NCI-H69 (cell line): ENCODE results near the gene GPRC5B.

ENCODE experiments used
- DNase-seq: peaks from one replicate; lab custom pipeline; 2025; lab: John Stamatoyannopoulos, UW

GPRC5B gene

DNA sequence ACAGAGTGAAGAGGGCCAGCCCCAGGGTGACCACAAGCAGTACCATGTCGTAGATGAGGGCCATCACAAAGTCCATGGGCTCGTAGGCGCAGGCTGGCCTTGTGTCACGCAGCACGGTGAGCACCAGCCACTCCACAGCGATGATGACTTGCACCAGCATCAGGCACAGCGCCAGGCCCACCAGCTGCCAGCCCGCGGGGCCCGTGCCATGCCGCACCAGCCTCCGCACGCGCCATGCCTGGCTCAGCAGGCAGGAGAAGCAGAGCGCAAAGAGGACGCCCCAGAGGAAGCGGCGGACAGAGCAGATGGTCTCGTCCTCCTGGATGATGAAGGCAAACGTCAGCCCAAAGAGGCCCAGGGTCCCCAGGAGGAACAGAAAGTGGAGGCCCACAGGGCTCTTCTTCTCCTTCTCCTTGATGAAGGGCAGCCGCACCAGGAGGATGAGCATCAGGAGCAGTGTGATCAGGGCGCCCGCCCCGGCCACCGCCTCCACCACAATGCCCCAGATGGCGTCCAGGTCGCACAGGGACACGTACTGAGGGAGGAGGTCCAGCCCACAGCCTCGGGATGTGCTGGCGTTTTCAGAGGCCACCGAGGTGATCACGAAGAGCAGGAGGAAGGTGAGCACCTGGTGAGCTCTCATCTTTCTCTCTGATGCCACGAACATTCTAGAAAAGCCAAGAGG, 12.3 kb downstream of the GPRC5B start:
- no peak for DNase-seq

GRCh38 chr16:19871721-19872120, 12.9 kb downstream of the GPRC5B start:
- no peak for DNase-seq

DNA sequence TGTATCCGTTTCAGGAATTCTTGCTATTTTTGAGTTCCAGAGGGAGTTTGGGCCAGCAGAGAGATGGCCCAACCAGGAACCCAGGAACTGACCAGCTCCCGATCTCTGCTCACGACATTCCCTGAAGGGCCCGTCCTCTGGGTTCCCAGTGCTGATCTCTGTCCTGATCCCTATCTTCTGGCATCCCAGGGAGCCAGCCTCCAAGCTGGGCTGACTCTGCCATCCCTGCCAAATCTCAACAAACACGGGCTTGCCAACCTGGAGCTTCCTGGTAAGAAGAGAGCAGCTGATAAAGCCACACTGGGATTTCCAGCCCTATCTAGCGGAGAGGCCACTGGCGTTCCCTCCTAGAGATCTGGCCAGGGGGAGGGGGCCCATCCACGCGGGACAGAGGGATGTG, 16.2 kb downstream of the GPRC5B start:
- no peak for DNase-seq

GRCh38 chr16:19864566-19864965, 20.1 kb downstream of the GPRC5B start:
- no peak for DNase-seq

- DNase-seq: no peak
Observed at GRCh38 chr16:19863990-19864389, 20.7 kb downstream of the GPRC5B start.

DNA sequence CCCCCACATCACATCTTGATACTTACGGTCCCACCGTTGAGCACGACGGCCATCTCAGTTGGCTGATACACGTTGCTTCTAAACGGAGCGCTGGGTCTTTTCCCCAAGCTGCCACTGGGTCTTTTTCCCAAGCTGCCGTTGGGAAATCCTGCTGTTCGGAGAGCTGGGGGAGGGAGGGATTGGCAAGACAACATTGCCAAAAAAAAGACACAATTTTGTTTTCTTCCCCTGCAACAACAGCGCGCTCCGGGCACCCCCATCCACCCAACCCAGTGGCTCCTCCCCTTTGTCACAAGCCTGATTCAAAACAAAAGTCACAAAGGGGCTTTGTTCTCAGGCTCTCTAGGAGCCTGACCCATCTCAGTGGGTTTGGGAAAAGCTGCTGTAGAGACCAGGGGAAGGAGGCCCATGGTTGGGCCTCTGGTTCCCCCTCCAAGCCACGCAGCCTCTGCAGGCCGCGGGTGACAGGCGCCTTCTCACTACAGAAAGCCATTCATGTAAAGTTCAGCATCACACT, 22.8 kb downstream of the GPRC5B start:
- DNase-seq: no peak

- no peak for DNase-seq
Observed at GRCh38 chr16:19861133-19861532, 23.5 kb downstream of the GPRC5B start.

DNA sequence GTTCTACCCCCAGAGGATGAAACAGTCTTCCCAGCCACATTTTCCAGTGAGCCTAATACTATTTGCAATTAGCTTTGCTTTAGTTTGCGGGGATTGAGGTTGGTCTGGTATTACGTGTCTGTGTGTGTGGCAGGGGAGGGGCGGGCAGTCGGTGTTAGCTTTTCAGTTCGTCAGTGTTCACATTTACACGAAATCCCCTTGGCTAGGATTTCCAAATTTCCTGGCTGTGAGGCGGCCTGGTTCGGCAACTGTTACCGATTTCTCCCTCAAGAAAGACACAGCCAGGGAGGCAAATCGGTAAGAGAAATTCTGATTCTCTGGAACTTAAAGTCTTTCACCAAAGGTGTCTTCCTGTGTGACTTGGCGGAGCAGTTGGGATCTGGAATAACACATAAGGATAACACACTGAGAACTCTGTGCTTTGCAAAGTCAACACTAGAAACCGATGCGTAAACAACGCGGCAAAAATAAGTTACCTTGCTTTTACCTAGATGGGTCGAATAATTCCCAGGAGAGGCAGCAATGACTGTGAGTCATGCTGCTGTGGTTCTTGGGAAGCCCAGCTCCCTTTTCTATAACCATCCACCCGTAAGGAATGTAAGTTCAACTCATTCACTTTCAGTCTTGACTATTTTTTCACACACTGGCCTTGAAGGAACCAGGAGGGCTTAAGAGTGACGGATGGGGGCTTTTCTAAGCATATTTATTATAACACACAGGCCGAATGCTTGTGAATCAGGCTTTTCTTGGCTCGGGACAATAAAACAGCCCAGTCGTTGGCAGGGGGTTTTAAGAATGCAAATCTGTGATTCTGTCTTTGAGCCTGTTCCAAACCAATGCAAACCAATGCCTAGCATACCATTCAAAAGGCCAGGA, 24.2 kb downstream of the GPRC5B start:
- DNase-seq: no peak

GRCh38 chr16:19859603-19860002, 25.0 kb downstream of the GPRC5B start:
- DNase-seq: no peak

GRCh38 chr16:19859166-19859565, 25.5 kb downstream of the GPRC5B start:
- DNase-seq: no peak

DNA sequence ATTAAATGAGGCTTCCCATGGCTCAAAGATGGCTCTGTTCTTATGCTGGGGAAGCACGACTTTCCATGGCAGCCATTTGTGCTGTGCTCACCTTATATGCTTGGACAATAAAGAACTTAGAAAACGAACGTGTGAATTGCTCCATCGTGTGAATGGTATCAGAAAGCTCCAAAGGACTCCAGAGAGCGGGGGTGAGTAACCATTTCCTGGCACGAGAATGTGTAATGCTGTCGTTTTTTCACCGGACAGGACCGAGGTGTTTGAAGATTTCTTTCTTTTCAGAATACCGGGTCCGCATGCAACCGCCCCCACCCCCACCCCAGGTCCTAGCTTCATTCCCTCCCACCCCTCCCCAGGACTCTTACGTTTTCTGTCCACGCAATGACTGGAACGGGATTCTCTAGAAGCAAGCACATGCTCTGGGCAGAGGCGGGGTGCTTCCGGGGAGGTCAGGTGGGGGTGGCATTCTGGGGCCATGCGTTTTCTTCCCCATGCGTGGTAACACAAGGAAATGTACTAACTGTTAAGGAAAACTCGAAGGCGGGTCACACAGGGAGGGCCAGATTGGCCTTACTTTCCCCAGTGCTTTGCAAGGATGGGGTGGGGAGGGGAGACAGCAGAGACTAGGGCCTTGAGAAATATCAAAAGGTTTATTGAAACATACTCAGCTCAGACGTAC, 26.2 kb downstream of the GPRC5B start:
- DNase-seq: no peak

- peak; percentile 79 for DNase-seq
Observed at GRCh38 chr16:19857593-19858339, 26.9 kb downstream of the GPRC5B start.

GRCh38 chr16:19856120-19856519, 28.5 kb downstream of the GPRC5B start:
- DNase-seq: no peak

DNA sequence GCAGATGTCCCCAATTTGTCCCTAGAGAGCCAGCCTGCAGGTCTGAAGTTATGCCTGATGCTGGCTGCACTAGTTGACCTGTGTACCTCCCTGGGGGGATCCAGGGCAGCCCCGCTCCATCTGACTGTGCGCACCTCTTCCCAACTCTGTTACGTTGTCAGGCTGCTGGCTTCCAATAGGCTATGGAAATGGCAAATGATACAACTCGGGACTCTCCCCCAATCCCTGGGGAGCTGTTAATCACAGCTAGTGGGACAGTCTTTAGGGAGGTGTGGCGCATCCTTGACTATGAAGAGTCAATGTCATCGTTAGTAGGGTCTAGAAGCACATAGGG, 30.1 kb downstream of the GPRC5B start:
- peak; percentile 71 for DNase-seq

DNA sequence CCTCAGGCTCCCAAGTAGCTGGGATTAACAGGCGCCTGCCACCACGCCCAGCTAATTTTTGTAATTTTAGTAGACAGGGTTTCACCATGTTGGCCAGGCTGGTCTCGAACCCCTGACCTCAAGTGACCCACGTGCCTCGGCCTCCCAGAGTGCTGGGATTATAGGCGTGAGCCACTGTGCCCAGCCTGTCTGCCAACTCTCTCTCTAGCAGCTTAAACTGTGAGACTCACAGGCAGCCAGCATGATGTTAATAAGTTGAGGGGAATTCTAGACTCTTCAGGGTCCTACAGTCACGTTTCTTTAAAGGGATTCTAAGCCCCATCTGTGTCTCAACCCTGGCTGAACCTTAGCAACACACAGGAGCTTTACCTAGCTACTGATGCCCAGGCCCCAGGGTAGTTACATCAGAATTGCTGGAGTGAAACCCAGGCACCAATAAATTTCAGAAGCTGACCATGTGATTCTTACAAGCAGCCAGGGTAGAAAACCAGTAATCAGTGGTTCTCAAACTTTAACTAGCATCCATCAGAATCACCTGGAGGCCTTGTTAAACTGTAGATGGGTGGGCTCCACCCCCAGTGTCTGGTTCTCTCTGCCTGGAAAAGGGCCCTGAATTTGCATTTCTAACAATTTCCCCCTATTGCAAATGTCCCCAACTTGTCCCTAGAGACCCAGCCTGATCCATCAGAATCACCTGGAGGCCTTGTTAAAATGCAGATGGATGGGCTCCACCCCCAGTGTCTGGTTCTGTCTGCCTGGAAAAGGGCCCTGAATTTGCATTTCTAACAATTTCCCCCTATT, 30.7 kb downstream of the GPRC5B start:
- peak; percentile 80 for DNase-seq

DNA sequence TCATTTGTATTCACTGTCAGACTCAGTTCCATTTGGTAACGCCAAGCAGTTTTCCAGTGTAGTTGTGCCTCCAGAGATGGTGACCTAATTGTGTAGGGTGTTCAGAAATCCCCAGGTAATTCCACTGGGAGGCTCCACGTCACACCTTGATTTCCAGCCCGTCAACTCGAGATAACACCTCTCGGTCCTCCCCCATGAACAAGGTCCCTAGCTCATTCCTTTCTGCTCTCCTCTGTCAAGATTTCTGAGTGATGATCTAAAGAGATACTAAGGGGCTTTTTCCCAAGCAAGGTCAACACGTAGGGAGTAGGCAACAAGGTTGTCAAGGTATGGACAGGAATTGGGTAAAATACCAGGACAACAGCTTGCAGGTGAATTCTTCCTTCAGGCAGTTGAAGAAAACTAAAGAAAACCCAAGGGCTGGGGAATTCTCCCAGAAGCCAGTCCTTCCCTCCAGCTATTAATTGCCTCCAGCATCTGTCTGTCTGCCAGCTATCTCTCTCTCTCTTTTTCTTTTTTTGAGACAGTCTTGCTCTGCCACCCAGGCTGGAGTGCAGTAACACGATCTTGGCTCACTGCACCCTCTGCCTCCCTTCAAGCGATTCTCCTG, 31.4 kb downstream of the GPRC5B start:
- peak; percentile 48 for DNase-seq

GRCh38 chr16:19851476-19851875, 33.2 kb downstream of the GPRC5B start:
- DNase-seq: no peak

DNA sequence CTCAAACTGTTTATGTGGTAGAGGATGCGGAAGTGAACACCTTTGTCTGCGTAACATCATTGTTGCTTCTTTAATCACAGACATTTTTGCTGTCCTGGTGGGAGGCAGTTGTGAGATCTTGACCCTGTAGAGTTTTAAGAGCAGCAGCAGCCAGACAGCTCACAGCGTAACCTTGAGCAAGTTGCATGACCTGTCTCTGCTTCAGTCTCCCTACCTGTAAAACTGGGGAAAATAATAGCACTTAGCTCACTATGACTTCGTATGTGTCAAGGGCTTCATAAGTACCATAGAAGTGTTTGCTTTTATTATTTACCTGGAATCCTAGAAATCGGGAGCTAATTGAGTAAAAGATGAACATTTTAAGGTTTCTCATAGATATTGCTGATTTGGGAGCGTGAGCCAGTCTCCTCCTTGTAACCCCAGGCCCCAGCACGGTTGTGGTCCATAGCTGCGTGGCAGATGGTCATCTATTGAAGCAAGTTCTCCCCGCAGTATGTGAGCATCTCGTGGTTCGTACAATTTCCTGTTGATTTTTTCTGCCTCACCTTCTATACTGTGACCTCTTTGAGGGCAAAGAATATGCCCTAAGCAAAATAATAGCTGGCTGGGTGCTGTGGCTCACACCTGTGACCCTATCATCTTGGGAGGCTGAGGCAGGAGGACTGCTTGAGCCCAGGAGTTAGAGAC, 34.4 kb downstream of the GPRC5B start:
- DNase-seq: no peak

- DNase-seq: no peak
Observed at GRCh38 chr16:19848756-19849155, 35.9 kb downstream of the GPRC5B start.

DNA sequence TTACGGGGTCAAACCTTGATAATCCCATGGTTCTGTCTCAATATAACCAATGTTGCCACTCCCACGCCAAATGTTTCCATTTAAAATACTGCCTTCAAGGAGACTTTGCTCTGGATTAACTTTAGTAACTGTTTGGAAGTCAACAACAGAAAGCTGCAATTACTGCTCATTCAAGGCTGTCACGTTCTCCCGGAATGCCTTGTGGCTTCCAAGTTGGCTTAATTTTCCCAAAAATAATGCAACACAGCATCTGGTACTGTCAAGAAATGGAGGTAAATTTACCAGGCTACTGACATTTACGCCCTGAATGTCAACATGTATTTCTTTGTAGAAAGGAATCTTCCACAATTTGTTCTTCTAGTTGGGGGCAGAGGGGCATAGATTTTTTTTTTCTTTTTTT, 38.2 kb downstream of the GPRC5B start:
- no peak for DNase-seq
